HFF-Myc (cell line): ENCODE results near the gene ERBB2.

Source experiments
- DNase-seq: peaks from one replicate; pipeline ENCODE4 v3.0.0-alpha.2; 2011; ENCODE audit warnings: low read depth; ENCODE audit errors: extremely low read depth
- H3K4me3 ChIP-seq: replicated peaks from 2 replicates; pipeline ENCODE4 v1.5.1; 2011; ENCODE audit warnings: low read depth, mild to moderate bottlenecking, control low read depth, low read length
- TF ChIP-seq, protein P1 (sequence below): IDR thresholded peaks from 2 replicates; pipeline ENCODE4 v1.5.1; 2012; ENCODE audit warnings: mild to moderate bottlenecking, low read depth, low read length, control low read depth; ENCODE audit errors: missing control alignments

The ERBB2 gene

GRCh38 chr17:39665642-39666224 is 34.1 kb upstream of the ERBB2 start:
- DNase-seq = no peak
- H3K4me3 ChIP-seq = no peak overlapping the region
- TF ChIP-seq, protein P1, sequence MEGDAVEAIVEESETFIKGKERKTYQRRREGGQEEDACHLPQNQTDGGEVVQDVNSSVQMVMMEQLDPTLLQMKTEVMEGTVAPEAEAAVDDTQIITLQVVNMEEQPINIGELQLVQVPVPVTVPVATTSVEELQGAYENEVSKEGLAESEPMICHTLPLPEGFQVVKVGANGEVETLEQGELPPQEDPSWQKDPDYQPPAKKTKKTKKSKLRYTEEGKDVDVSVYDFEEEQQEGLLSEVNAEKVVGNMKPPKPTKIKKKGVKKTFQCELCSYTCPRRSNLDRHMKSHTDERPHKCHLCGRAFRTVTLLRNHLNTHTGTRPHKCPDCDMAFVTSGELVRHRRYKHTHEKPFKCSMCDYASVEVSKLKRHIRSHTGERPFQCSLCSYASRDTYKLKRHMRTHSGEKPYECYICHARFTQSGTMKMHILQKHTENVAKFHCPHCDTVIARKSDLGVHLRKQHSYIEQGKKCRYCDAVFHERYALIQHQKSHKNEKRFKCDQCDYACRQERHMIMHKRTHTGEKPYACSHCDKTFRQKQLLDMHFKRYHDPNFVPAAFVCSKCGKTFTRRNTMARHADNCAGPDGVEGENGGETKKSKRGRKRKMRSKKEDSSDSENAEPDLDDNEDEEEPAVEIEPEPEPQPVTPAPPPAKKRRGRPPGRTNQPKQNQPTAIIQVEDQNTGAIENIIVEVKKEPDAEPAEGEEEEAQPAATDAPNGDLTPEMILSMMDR = no peak

DNA sequence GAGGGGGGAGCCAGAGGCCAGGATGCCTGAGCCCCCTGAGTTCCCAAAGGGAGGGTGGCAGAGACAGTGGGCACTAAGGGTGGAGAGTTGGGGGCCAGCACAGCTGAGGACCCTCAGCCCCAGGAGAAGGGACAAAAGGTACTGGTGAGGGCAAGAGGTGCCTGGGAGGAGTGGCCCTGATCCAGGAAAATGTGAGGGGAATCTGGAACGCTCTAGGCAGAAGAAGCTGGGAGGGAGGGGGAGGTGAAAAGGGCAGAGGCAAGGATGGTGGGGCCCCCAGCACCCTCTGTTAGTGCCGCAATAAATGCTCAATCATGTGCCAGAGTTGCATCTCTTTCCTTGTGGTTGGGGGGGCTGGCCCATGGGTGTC is 33.6 kb upstream of the ERBB2 start:
- DNase-seq = no peak
- H3K4me3 ChIP-seq = no peak overlapping the region
- TF ChIP-seq, protein P1 = no peak

DNA sequence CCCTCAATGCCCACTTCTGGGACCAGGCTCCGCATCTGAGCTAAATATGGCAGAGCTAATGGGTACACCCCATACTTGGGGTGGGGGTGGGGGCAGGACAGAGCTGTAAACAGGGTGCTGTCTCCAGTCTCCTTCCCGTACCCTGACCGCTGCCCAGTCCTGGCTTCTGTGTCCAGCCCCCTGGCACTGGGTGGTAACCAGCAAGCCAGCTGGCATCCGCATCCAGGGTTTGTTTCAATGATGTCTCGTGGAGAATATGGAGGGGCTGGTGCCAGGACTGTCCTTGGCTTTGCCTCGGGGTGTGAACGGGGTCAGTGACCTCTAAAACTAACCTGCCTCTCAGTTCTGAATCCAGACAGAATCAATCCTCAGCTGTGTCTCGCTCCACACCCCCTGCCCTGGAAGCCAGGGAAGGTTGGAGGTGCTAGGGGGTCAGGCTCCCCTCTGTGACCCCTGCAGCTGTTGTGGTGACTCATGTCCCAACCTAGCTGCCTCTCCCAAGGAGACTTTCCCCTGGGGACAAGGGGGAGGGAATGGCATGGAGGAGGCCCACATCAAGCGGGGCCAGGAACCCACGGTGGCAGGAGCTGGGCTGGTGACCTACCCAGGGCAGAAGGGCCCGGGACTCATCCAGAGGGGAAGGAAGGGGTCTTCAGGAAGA is 33.1 kb upstream of the ERBB2 start:
- TF ChIP-seq, protein P1 = no peak
- DNase-seq = no peak
- H3K4me3 ChIP-seq = no peak overlapping the region

DNA sequence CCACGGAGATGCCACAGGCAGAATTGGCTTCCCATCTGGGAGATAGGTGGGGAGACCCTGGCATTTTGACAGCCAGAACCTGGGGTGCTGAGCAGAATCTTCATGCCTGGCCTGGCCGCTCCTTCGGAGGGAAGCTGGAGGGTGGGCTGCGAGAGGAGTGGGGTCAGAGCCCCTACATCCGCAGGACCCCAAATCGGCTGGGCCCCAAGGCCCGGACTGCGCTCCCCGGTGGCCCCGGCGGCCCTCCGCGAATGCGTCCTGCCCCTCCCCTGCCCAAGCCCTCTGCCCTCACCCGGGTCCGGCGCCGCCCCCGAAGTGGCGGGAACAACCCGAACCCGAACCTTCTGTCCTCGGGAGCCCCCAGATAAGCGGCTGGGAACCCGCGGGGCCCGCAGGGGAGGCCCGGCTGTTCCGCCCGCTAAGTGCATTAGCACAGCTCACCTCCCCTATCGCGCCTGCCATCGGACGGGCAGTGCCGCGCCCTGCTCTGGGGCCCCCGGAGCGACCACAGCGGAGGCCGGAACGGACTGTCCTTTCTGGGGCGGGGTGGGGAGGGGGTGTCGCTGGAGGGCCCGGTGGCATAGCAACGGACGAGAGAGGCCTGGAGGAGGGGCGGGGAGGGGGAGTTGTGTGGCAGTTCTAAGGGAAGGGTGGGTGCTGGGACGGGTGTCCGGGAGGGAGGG is 32.5 kb upstream of the ERBB2 start:
- H3K4me3 ChIP-seq = no peak overlapping the region
- TF ChIP-seq, protein P1 = no peak
- DNase-seq = no peak

DNA sequence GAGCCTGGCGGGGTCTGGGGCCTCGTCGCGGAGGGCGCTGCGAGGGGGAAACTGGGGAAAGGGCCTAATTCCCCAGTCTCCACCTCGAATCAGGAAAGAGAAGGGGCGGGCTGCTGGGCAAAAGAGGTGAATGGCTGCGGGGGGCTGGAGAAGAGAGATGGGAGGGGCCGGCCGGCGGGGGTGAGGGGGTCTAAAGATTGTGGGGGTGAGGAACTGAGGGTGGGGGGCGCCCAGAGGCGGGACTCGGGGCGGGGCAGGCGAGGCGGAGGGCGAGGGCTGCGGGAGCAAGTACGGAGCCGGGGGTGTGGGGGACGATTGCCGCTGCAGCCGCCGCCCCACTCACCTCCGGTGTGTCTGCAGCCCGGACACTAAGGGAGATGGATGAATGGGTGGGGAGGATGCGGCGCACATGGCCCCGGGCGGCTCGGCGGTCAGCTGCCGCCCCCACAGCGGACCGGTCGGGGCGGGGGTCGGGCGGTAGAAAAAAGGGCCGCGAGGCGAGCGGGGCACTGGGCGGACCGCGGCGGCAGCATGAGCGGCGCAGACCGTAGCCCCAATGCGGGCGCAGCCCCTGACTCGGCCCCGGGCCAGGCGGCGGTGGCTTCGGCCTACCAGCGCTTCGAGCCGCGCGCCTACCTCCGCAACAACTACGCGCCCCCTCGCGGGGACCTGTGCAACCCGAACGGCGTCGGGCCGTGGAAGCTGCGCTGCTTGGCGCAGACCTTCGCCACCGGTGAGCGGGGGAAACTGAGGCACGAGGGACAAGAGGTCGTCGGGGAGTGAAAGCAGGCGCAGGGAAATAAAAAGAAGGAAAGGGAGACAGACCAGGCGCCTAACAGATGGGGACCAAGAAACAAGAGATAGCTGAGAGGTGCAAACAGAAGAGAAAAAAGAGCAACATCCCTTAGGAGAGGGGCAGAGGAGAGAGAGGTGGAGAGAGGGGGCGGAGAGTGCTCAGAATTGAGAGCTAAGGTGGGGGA is 31.6 kb upstream of the ERBB2 start, which contains the start of gene PNMT:
Gene PNMT (plus strand): TSS at position 509 of the 980 bp plus-strand sequence. CDS start 23 bp downstream, at position 532.
- peak within 1 kb of the TSS; percentile 24; the same call in 1 of the 2 replicates for H3K4me3 ChIP-seq
- TF ChIP-seq, protein P1 = peak; percentile 71
- DNase-seq = no peak
